HepG2 (cell line): ENCODE measurements around the gene CDYL.

Experiments
- ETV5 ChIP-seq: IDR thresholded peaks from 2 replicates; pipeline ENCODE4 v1.6.1; 2018; ENCODE audit warnings: missing biosample characterization, missing genetic modification reagents, inconsistent platforms, borderline replicate concordance
- TAF15 ChIP-seq: fragments of 200-400 bp; formaldehyde crosslinking; IDR thresholded peaks from one replicate; pipeline ENCODE4 v1.6.1; 2018; ENCODE audit warnings: mild to moderate bottlenecking, low read depth, low read length; ENCODE audit not compliant: poor library complexity, severe bottlenecking
- TF ChIP-seq, protein P1 (sequence below): sonication (generic); formaldehyde crosslinking; IDR thresholded peaks from 2 replicates; pipeline ENCODE4 v1.5.0; 2020; ENCODE audit warnings: mild to moderate bottlenecking, missing genetic modification reagents, moderate library complexity

DNA sequence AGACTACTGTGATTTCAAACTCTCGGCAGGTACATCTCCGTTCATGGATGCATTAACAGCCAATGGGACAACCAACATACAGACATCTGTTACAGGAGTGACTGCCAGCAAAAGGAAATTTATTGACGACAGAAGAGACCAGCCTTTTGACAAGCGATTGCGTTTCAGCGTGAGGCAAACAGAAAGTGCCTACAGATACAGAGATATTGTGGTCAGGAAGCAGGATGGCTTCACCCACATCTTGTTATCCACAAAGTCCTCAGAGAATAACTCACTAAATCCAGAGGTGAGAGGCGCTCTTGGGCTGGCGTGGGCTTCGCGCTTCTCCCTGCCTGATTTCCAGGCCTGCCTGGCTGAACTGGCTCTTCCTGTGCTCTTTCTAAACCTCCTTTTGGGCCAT, 159.3 kb downstream of the CDYL start:
- TF ChIP-seq, protein P1, sequence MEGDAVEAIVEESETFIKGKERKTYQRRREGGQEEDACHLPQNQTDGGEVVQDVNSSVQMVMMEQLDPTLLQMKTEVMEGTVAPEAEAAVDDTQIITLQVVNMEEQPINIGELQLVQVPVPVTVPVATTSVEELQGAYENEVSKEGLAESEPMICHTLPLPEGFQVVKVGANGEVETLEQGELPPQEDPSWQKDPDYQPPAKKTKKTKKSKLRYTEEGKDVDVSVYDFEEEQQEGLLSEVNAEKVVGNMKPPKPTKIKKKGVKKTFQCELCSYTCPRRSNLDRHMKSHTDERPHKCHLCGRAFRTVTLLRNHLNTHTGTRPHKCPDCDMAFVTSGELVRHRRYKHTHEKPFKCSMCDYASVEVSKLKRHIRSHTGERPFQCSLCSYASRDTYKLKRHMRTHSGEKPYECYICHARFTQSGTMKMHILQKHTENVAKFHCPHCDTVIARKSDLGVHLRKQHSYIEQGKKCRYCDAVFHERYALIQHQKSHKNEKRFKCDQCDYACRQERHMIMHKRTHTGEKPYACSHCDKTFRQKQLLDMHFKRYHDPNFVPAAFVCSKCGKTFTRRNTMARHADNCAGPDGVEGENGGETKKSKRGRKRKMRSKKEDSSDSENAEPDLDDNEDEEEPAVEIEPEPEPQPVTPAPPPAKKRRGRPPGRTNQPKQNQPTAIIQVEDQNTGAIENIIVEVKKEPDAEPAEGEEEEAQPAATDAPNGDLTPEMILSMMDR, result no peak
- TF ChIP-seq ETV5 (CRISPR knock-in tag) (no peak), TAF15 (no peak)
